Measurements from ENCODE around the gene CARNS1.
"Not testable (repeated sequence)": the region's sequence is repeated elsewhere in the genome, so short reads cannot be mapped to it uniquely, and the experiment has no call there.

- TF ChIP-seq PRDM15 (CRISPR knock-in tag; IDR thresholded peaks at IDR 0.05); NFE2L1 (CRISPR knock-in tag; IDR thresholded peaks at IDR 0.05); ZBTB21 (CRISPR knock-in tag; IDR thresholded peaks at IDR 0.05; ENCODE audit: borderline replicate concordance); IRF2 (CRISPR knock-in tag; IDR thresholded peaks at IDR 0.05; ENCODE audit: borderline replicate concordance, low read depth); NR2C2 (CRISPR knock-in tag; IDR thresholded peaks at IDR 0.05); ESRRA (CRISPR knock-in tag; IDR thresholded peaks at IDR 0.05; ENCODE audit: borderline replicate concordance); ATF3 (CRISPR knock-in tag; conservative IDR thresholded peaks at IDR 0.05); ZNF121 (CRISPR knock-in tag; IDR thresholded peaks at IDR 0.05); FOXK1 (CRISPR knock-in tag; IDR thresholded peaks at IDR 0.05); FOXJ3 (CRISPR knock-in tag; IDR thresholded peaks at IDR 0.05; ENCODE audit: borderline replicate concordance); USF1 (CRISPR knock-in tag; IDR thresholded peaks at IDR 0.05); SP1 (CRISPR knock-in tag; conservative IDR thresholded peaks at IDR 0.05): not testable (repeated sequence)
- TF ChIP-seq, protein P1, sequence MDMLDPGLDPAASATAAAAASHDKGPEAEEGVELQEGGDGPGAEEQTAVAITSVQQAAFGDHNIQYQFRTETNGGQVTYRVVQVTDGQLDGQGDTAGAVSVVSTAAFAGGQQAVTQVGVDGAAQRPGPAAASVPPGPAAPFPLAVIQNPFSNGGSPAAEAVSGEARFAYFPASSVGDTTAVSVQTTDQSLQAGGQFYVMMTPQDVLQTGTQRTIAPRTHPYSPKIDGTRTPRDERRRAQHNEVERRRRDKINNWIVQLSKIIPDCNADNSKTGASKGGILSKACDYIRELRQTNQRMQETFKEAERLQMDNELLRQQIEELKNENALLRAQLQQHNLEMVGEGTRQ (CRISPR knock-in tag; IDR thresholded peaks at IDR 0.05), result not testable (repeated sequence)
- TF ChIP-seq, protein P2, sequence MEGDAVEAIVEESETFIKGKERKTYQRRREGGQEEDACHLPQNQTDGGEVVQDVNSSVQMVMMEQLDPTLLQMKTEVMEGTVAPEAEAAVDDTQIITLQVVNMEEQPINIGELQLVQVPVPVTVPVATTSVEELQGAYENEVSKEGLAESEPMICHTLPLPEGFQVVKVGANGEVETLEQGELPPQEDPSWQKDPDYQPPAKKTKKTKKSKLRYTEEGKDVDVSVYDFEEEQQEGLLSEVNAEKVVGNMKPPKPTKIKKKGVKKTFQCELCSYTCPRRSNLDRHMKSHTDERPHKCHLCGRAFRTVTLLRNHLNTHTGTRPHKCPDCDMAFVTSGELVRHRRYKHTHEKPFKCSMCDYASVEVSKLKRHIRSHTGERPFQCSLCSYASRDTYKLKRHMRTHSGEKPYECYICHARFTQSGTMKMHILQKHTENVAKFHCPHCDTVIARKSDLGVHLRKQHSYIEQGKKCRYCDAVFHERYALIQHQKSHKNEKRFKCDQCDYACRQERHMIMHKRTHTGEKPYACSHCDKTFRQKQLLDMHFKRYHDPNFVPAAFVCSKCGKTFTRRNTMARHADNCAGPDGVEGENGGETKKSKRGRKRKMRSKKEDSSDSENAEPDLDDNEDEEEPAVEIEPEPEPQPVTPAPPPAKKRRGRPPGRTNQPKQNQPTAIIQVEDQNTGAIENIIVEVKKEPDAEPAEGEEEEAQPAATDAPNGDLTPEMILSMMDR (IDR thresholded peaks at IDR 0.05), result not testable (repeated sequence)
Observed at GRCh38 chr11:67427364-67427859, 11.9 kb downstream of the CARNS1 start.

All from WTC11 (cell line).